ENCODE data around the gene SIRT7.

GRCh38 chr17:81907219-81908145 lies 10.5 kb downstream of the SIRT7 start:
- TF ChIP-seq CTCF (IDR thresholded peaks at IDR 0.05) (no peak), POLR2A (IDR thresholded peaks at IDR 0.05) (no peak)
